HuH-7.5 (cell line): Measurements from ENCODE around the gene SH2D6.
A peak's percentile ranks its signal among the peaks of the same experiment; 100 is the strongest.
"Not testable (repeated sequence)": the region's sequence is repeated elsewhere in the genome, so short reads cannot be mapped to it uniquely, and the experiment has no call there.

Source experiments
- DNase-seq: peaks from one replicate; pipeline ENCODE4 v3.0.0; 2011; ENCODE audit warnings: low spot score

The SH2D6 gene

GRCh38 chr2:85398426-85399182, 19.9 kb upstream of the SH2D6 start:
- no peak for DNase-seq

GRCh38 chr2:85399183-85399455, 19.4 kb upstream of the SH2D6 start:
- DNase-seq: no peak

GRCh38 chr2:85400023-85400422, 18.5 kb upstream of the SH2D6 start:
- DNase-seq: no peak

GRCh38 chr2:85400541-85401463, 17.7 kb upstream of the SH2D6 start:
- no peak for DNase-seq

- no peak for DNase-seq
Measured at GRCh38 chr2:85401464-85401805, 17.1 kb upstream of the SH2D6 start.

- DNase-seq: no peak
Measured at GRCh38 chr2:85401844-85402243, 16.7 kb upstream of the SH2D6 start.

- no peak for DNase-seq
Measured at GRCh38 chr2:85405201-85406059, 13.1 kb upstream of the SH2D6 start.

GRCh38 chr2:85409845-85410583, 8.5 kb upstream of the SH2D6 start, which contains the start of gene CAPG:
CAPG (minus strand) TSS chr2:85410366; CDS start chr2:85402145, 8,221 bp downstream.
- DNase-seq: no peak

GRCh38 chr2:85410584-85411404, 7.7 kb upstream of the SH2D6 start:
- no peak for DNase-seq

GRCh38 chr2:85411405-85411748, 7.1 kb upstream of the SH2D6 start:
- DNase-seq: no peak

- no peak for DNase-seq
Measured at GRCh38 chr2:85413592-85414420, 4.7 kb upstream of the SH2D6 start.

GRCh38 chr2:85414421-85414759, 4.1 kb upstream of the SH2D6 start:
- DNase-seq: not testable (repeated sequence)

- DNase-seq: no peak
Measured at GRCh38 chr2:85414761-85415553, 3.6 kb upstream of the SH2D6 start.

- no peak for DNase-seq
Measured at GRCh38 chr2:85415980-85416650, 2.4 kb upstream of the SH2D6 start.

GRCh38 chr2:85419009-85419675, 628 bp downstream of the SH2D6 start:
- no peak for DNase-seq

- peak; percentile 94 for DNase-seq
Measured at GRCh38 chr2:85420536-85421259, 2.2 kb downstream of the SH2D6 start.

GRCh38 chr2:85421260-85422071, 3.0 kb downstream of the SH2D6 start:
- no peak for DNase-seq
